HG02852 (cell line): ENCODE data around the gene L1CAM.

ENCODE experiments used
- ATAC-seq: cut with Tn5 transposase; IDR thresholded peaks from one replicate; pipeline ENCODE4 v1.9.1; 2021; ENCODE audit warnings: mild to moderate bottlenecking, moderate library complexity; ENCODE audit not compliant: unreplicated experiment

L1CAM gene

GRCh38 chrX:153885968-153886903 lies at the start of gene L1CAM:
TSS of gene L1CAM (minus strand) at chrX:153886173. CDS start at chrX:153875836, 10,337 bp downstream.
- ATAC-seq: no peak

- peak; percentile 3 for ATAC-seq
Observed at GRCh38 chrX:153935326-153935851, 49.4 kb upstream of the L1CAM start.

GRCh38 chrX:153934762-153935325 lies 48.9 kb upstream of the L1CAM start, which contains the start of gene NAA10:
TSS of gene NAA10 (minus strand) at chrX:153935037. CDS start at chrX:153934904, 133 bp downstream.
- peak; percentile 86 for ATAC-seq

GRCh38 chrX:153934148-153934761 lies 48.3 kb upstream of the L1CAM start:
- peak; percentile 15 for ATAC-seq

GRCh38 chrX:153933748-153934147 lies 47.8 kb upstream of the L1CAM start:
- no peak for ATAC-seq

- ATAC-seq: no peak
Observed at GRCh38 chrX:153932220-153932915, 46.4 kb upstream of the L1CAM start.

- no peak for ATAC-seq
Observed at GRCh38 chrX:153931748-153932147, 45.8 kb upstream of the L1CAM start.

GRCh38 chrX:153931151-153931550 lies 45.2 kb upstream of the L1CAM start:
- no peak for ATAC-seq

- no peak for ATAC-seq
Observed at GRCh38 chrX:153930011-153930910, 44.3 kb upstream of the L1CAM start.

- ATAC-seq: no peak
Observed at GRCh38 chrX:153929576-153929975, 43.6 kb upstream of the L1CAM start.

GRCh38 chrX:153928846-153929245 lies 42.9 kb upstream of the L1CAM start:
- ATAC-seq: no peak

- peak; percentile 73 for ATAC-seq
Observed at GRCh38 chrX:153927922-153928760, 42.2 kb upstream of the L1CAM start.

- no peak for ATAC-seq
Observed at GRCh38 chrX:153927672-153927921, 41.6 kb upstream of the L1CAM start.

GRCh38 chrX:153926858-153927671 lies 41.1 kb upstream of the L1CAM start:
- ATAC-seq: peak; percentile 49

- ATAC-seq: no peak
Observed at GRCh38 chrX:153926552-153926857, 40.5 kb upstream of the L1CAM start.

- no peak for ATAC-seq
Observed at GRCh38 chrX:153925739-153926551, 40.0 kb upstream of the L1CAM start, which contains the start of gene ARHGAP4. TSS of gene ARHGAP4 (minus strand) at chrX:153926264. CDS start at chrX:153926202, 62 bp downstream.

GRCh38 chrX:153925387-153925738 lies 39.4 kb upstream of the L1CAM start:
- no peak for ATAC-seq
